HL-60 (cell line): ENCODE results near the gene CLCN4.

Experiments used
- DNase-seq, 2 experiments: peaks; one replicate each; pipeline ENCODE4 v3.0.0-alpha.2; 2010 to 2020; ENCODE audit warnings: low read depth in 1 of 2, low spot score in 1 of 2
- H3K27ac ChIP-seq: fragments of 250-450 bp; sonication (Bioruptor Pico); replicated peaks from 2 replicates; pipeline ENCODE4 v1.5.1; 2020; ENCODE audit warnings: mild to moderate bottlenecking, moderate library complexity
- H3K27me3 ChIP-seq: fragments of 250-450 bp; sonication (Bioruptor Pico); 2 replicates; pipeline ENCODE4 v1.5.1; 2021; ENCODE audit warnings: mild to moderate bottlenecking, moderate library complexity; ENCODE audit not compliant: insufficient read depth, poor library complexity, severe bottlenecking
- H3K4me3 ChIP-seq: replicated peaks from 2 replicates; pipeline ENCODE4 v1.5.1; 2011; ENCODE audit warnings: mild to moderate bottlenecking, control low read depth, low read length; ENCODE audit not compliant: insufficient read depth
- GABPA ChIP-seq: IDR thresholded peaks from 2 replicates; pipeline ENCODE4 v1.6.1; 2012; ENCODE audit warnings: low read depth
- POLR2AphosphoS5 ChIP-seq: IDR thresholded peaks from 2 replicates; pipeline ENCODE4 v1.6.1; 2012; ENCODE audit warnings: low read depth
- SPI1 ChIP-seq: IDR thresholded peaks from 2 replicates; pipeline ENCODE4 v1.6.1; 2012; ENCODE audit warnings: low read depth, mild to moderate bottlenecking, borderline replicate concordance
- TF ChIP-seq, protein P1 (sequence below): IDR thresholded peaks from 2 replicates; pipeline ENCODE4 v1.6.1; 2012; ENCODE audit warnings: low read depth; ENCODE audit not compliant: insufficient replicate concordance
- TF ChIP-seq, protein P2 (sequence below): IDR thresholded peaks from one replicate; pipeline ENCODE4 v1.5.1; 2011; ENCODE audit warnings: low read length, control low read depth, inconsistent platforms; ENCODE audit not compliant: insufficient read depth

Gene CLCN4

DNA sequence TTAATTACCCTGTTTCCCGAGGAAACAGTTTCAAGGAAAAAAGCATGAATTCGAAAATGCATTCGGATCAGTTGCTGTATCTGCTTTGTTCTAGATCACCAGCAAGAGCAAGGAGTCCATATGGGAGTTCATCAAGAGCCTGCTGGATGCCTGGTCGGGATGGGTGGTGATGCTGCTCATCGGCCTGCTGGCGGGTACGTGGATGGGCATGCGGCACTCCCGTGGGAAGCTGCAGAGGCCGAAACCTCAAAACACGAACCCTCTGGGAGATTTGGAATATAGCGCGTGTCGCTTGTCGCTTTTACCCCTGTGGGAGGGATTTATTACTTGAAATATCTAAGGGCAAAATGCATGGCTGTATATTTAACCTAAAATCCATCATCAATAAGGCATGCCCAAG lies 30.6 kb downstream of the CLCN4 start:
- H3K27ac ChIP-seq, result no peak overlapping the region
- no peak overlapping the region for H3K4me3 ChIP-seq
- TF ChIP-seq, protein P1, sequence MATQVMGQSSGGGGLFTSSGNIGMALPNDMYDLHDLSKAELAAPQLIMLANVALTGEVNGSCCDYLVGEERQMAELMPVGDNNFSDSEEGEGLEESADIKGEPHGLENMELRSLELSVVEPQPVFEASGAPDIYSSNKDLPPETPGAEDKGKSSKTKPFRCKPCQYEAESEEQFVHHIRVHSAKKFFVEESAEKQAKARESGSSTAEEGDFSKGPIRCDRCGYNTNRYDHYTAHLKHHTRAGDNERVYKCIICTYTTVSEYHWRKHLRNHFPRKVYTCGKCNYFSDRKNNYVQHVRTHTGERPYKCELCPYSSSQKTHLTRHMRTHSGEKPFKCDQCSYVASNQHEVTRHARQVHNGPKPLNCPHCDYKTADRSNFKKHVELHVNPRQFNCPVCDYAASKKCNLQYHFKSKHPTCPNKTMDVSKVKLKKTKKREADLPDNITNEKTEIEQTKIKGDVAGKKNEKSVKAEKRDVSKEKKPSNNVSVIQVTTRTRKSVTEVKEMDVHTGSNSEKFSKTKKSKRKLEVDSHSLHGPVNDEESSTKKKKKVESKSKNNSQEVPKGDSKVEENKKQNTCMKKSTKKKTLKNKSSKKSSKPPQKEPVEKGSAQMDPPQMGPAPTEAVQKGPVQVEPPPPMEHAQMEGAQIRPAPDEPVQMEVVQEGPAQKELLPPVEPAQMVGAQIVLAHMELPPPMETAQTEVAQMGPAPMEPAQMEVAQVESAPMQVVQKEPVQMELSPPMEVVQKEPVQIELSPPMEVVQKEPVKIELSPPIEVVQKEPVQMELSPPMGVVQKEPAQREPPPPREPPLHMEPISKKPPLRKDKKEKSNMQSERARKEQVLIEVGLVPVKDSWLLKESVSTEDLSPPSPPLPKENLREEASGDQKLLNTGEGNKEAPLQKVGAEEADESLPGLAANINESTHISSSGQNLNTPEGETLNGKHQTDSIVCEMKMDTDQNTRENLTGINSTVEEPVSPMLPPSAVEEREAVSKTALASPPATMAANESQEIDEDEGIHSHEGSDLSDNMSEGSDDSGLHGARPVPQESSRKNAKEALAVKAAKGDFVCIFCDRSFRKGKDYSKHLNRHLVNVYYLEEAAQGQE, result no peak
- TF ChIP-seq, protein P2, sequence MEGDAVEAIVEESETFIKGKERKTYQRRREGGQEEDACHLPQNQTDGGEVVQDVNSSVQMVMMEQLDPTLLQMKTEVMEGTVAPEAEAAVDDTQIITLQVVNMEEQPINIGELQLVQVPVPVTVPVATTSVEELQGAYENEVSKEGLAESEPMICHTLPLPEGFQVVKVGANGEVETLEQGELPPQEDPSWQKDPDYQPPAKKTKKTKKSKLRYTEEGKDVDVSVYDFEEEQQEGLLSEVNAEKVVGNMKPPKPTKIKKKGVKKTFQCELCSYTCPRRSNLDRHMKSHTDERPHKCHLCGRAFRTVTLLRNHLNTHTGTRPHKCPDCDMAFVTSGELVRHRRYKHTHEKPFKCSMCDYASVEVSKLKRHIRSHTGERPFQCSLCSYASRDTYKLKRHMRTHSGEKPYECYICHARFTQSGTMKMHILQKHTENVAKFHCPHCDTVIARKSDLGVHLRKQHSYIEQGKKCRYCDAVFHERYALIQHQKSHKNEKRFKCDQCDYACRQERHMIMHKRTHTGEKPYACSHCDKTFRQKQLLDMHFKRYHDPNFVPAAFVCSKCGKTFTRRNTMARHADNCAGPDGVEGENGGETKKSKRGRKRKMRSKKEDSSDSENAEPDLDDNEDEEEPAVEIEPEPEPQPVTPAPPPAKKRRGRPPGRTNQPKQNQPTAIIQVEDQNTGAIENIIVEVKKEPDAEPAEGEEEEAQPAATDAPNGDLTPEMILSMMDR, result no peak
- TF ChIP-seq POLR2AphosphoS5 (no peak), SPI1 (no peak), GABPA (no peak)

DNA sequence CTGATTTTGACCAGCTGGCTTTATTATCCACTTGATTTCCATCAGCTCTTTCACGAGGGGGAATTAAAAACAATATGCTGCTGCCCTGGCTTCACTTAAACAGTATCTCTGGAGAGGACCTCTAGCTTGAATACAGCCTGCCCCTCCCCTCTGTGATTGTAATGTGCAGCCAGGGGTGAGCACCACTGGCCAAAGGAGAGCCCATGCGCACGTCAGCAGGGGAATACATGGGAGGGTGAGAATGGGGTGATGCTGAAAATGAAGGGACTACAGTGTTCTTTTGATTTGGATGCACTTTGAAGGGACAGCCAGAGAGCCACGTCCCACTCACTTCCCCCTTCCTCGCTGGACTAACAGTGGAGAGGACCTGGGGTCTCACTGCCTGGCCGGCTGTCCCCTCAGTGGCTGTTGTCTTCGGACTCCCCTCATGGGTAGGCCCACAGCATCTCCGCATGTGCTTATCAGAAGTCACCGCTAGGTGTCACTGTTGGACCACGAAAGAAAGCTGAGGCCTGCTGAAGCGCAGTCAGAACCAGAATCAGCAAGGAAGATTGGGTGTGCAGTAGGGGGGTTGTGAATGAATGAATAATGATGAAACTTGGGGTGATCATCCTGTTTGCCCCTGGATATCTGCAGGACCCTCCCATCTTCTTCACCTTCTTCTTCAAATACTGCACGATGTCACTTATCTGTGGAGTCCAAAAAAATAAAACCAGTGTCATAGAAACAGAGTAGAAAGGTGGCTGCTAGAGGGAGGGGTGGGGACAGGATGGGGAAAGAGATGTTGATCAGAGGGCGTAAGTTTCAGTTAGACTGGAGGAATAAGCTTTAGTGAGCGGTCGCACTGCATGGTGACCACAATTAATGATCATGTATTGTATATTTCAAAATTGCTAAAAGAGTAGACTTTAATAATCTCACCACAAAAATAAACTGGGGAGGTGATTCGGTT lies 32.8 kb downstream of the CLCN4 start:
- TF ChIP-seq POLR2AphosphoS5, result no peak
- TF ChIP-seq, protein P2, result peak; percentile 22
- H3K27me3 ChIP-seq, result no peaks in the 10 kb centered on the region
- H3K27ac ChIP-seq, result no peak overlapping the region
- peak in 1 of 2 experiments; percentile 67 for DNase-seq
- no peak overlapping the region for H3K4me3 ChIP-seq

More for the DNA sequence above, 30.6 kb downstream of the CLCN4 start:
- DNase-seq, result no peak
- no peaks in the 10 kb centered on the region for H3K27me3 ChIP-seq

DNA sequence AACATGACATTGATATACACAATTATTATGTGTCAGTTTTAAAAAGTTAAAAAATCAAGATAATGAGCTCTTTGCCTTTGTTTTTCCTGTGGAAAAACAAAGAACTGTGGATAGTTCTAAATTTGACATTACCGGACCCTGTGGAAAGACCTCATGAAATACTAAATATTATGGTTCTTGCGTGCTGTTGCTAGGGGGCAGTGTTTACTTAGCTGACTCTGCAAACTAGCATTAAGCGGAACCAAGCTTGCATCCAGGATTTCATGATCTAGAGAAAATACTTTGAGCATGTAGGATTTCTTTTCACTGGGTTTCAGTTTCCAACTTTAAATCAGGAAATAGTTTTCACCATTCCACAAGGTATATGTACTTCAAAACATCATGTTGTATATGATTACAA lies 33.6 kb downstream of the CLCN4 start:
- H3K4me3 ChIP-seq, result no peak overlapping the region
- peak in 1 of 2 experiments; percentile 63 for DNase-seq
- TF ChIP-seq, protein P2, result peak; percentile 35
- TF ChIP-seq SPI1, result no peak
- no peak overlapping the region for H3K27ac ChIP-seq
- no peaks in the 10 kb centered on the region for H3K27me3 ChIP-seq

DNA sequence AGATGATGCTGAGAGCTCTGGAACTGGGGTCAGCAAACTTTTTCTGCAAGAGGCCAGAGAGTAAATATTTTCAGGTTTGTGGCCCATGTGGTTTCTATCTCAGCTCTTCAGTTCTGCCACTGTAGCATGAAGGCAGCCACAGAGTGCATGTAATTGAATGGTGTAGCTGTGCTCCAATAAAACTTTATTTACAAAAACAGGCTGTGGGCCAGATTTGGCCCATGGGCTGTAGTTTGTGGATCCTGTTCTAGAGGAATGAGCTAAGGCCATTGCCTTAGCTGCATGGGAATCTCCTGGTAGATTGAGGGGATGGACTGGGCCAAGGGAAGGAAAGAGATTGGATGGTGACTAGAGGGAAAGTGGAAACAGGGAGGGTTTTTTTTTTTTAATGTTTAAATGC lies 36.8 kb downstream of the CLCN4 start:
- Histone ChIP-seq H3K27ac (no peak overlapping the region), H3K27me3 (no peaks in the 10 kb centered on the region), H3K4me3 (no peak overlapping the region)
- TF ChIP-seq GABPA (no peak), SPI1 (no peak), POLR2AphosphoS5 (no peak)
- TF ChIP-seq, protein P1, result no peak
- TF ChIP-seq, protein P2, result no peak
- no peak for DNase-seq
